Measurements from ENCODE around the gene FIGN. TPM values are rescaled to one million over a fixed set of nuclear protein-coding genes. Genes with fewer than 3 reads are reported as not detected.
A peak's percentile ranks its signal among the peaks of the same experiment; 100 is the strongest.

The FIGN gene
- total and polyA plus RNA-seq, 2 experiments from 2014 or later, result 0.76 to 2.6 TPM

- no peaks in the 10 kb centered on the region for H3K79me2 ChIP-seq (ENCODE audit: insufficient read depth)
- H3K9me3 ChIP-seq (ENCODE audit: low read depth), result no peaks in the 10 kb centered on the region
- H2AFZ ChIP-seq, result no peak overlapping the region
- in situ Hi-C loops (cut with MboI), result no loop called here
- H3F3A ChIP-seq (ENCODE audit: insufficient read depth), result no peaks in the 10 kb centered on the region
- DNase-seq, result no peak
- no peak overlapping the region for H3K4me3 ChIP-seq
- H3K27ac ChIP-seq, result no peak overlapping the region
- TF ChIP-seq EZH2phosphoT487 (IDR thresholded peaks at IDR 0.05; ENCODE audit: insufficient read depth, low read depth) (no peak), EZH2 (IDR thresholded peaks at IDR 0.05; ENCODE audit: insufficient read depth, poor library complexity, severe bottlenecking) (no peak)
- no peaks in the 10 kb centered on the region for H3K9me2 ChIP-seq (ENCODE audit: insufficient read depth)
- H3K4me1 ChIP-seq (ENCODE audit: insufficient read depth), result no peaks in the 10 kb centered on the region
- H3K36me3 ChIP-seq (ENCODE audit: low read depth), result no peaks in the 10 kb centered on the region
- no peak overlapping the region for H3K9ac ChIP-seq
- H4K20me1 ChIP-seq (ENCODE audit: insufficient read depth), result no peaks in the 10 kb centered on the region
- no peaks in the 10 kb centered on the region for H3K27me3 ChIP-seq (replicated peaks; ENCODE audit: insufficient read depth)
- WGBS, 2 experiments (ENCODE audit: low coverage in 1 of 2, low lambda C conversion rate in 2 of 2, missing lambda C conversion rate in 2 of 2), result 86% methylated on average over 2 of the region's 2 CpGs
- no peak overlapping the region for H3K4me2 ChIP-seq (ENCODE audit: unreplicated experiment)
Observed at GRCh38 chr2:163693484-163693883, 42.3 kb downstream of the FIGN start.

DNA sequence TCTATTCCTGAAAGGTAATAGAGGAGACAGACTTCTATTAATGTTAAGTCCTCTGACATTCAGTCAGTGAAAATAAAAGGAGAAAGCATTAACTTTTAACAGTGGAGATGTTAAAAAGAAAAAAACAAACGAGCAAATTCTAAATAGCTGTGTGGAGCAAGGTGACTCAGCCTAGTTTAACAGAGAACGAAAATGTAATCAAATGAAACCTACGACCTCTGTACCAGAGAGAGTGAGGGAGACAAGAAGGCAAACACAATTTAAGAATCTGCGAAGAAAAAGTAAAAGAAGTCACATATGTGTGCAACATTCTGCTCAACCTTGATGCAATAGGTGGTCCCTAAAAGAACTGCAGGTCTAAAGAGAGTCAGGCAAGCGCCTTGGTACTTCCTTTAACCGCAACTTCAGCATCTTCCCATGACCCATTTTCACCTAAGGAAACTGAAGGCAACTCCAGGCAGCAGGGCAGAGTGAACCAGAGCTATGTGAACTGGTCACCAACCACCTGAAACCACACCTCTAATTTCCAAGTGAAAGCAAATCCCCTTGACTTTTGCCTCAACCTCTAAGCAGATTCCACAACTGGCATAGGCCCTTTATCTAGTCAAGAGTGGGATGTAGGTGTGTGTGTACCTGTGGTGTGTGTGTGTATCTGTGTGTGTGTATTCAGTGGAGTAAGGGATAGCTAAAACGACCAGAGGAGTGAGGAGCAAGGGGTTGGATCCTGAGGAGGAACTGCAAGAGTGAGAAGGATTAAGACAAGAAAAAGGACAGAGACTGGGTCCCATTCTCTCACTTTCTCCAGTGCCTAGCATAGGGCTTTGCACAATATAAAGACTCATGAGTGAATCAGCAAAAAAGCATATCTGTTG lies 43.0 kb downstream of the FIGN start:
- Histone ChIP-seq H3K27ac (no peak overlapping the region), H3K9me2 (ENCODE audit: insufficient read depth) (no peaks in the 10 kb centered on the region), H3K4me2 (ENCODE audit: unreplicated experiment) (no peak overlapping the region), H3K9ac (no peak overlapping the region), H4K20me1 (ENCODE audit: insufficient read depth) (no peaks in the 10 kb centered on the region), H3K4me3 (no peak overlapping the region), H3K79me2 (ENCODE audit: insufficient read depth) (no peaks in the 10 kb centered on the region), H3K27me3 (replicated peaks; ENCODE audit: insufficient read depth) (no peaks in the 10 kb centered on the region), H3K4me1 (ENCODE audit: insufficient read depth) (no peaks in the 10 kb centered on the region), H3F3A (ENCODE audit: insufficient read depth) (no peaks in the 10 kb centered on the region), H3K36me3 (ENCODE audit: low read depth) (no peaks in the 10 kb centered on the region), H3K9me3 (ENCODE audit: low read depth) (no peaks in the 10 kb centered on the region), H2AFZ (no peak overlapping the region)
- DNase-seq, result peak; percentile 27
- 63 to 67% methylated on average over 7 of the region's 7 CpGs for whole genome bisulfite sequencing, 2 experiments (ENCODE audit: low coverage in 1 of 2, low lambda C conversion rate in 2 of 2, missing lambda C conversion rate in 2 of 2)
- TF ChIP-seq EZH2 (IDR thresholded peaks at IDR 0.05; ENCODE audit: insufficient read depth, poor library complexity, severe bottlenecking), result no peak
- no peak for TF ChIP-seq EZH2phosphoT487 (IDR thresholded peaks at IDR 0.05; ENCODE audit: insufficient read depth, low read depth)
- in situ Hi-C loops (cut with MboI), result no loop called here

- no peak overlapping the region for H3K27ac ChIP-seq
- H3K4me1 ChIP-seq (ENCODE audit: insufficient read depth), result no peaks in the 10 kb centered on the region
- H3F3A ChIP-seq (ENCODE audit: insufficient read depth), result no peaks in the 10 kb centered on the region
- in situ Hi-C loops (cut with MboI), result no loop called here
- no peaks in the 10 kb centered on the region for H3K9me3 ChIP-seq (ENCODE audit: low read depth)
- H3K4me2 ChIP-seq (ENCODE audit: unreplicated experiment), result no peak overlapping the region
- no peaks in the 10 kb centered on the region for H3K36me3 ChIP-seq (ENCODE audit: low read depth)
- no peak for TF ChIP-seq EZH2 (IDR thresholded peaks at IDR 0.05; ENCODE audit: insufficient read depth, poor library complexity, severe bottlenecking)
- no peak overlapping the region for H3K4me3 ChIP-seq
- H3K9ac ChIP-seq, result no peak overlapping the region
- DNase-seq, result peak; percentile 22
- no peaks in the 10 kb centered on the region for H3K79me2 ChIP-seq (ENCODE audit: insufficient read depth)
- H3K27me3 ChIP-seq (replicated peaks; ENCODE audit: insufficient read depth), result no peaks in the 10 kb centered on the region
- H2AFZ ChIP-seq, result no peak overlapping the region
- no peaks in the 10 kb centered on the region for H4K20me1 ChIP-seq (ENCODE audit: insufficient read depth)
- H3K9me2 ChIP-seq (ENCODE audit: insufficient read depth), result no peaks in the 10 kb centered on the region
Observed at GRCh38 chr2:163692081-163692480, 43.7 kb downstream of the FIGN start.

- H3K4me2 ChIP-seq (ENCODE audit: unreplicated experiment), result no peak overlapping the region
- H3K36me3 ChIP-seq (ENCODE audit: low read depth), result no peaks in the 10 kb centered on the region
- TF ChIP-seq EZH2 (IDR thresholded peaks at IDR 0.05; ENCODE audit: insufficient read depth, poor library complexity, severe bottlenecking), result no peak
- TF ChIP-seq EZH2phosphoT487 (IDR thresholded peaks at IDR 0.05; ENCODE audit: insufficient read depth, low read depth), result no peak
- H3K4me1 ChIP-seq (ENCODE audit: insufficient read depth), result no peaks in the 10 kb centered on the region
- WGBS, 2 experiments (ENCODE audit: low coverage in 1 of 2, low lambda C conversion rate in 2 of 2, missing lambda C conversion rate in 2 of 2), result 33 to 42% methylated on average over 2 of the region's 2 CpGs
- H3F3A ChIP-seq (ENCODE audit: insufficient read depth), result no peaks in the 10 kb centered on the region
- H3K27ac ChIP-seq, result no peak overlapping the region
- no peaks in the 10 kb centered on the region for H3K9me3 ChIP-seq (ENCODE audit: low read depth)
- DNase-seq, result no peak
- no peak overlapping the region for H2AFZ ChIP-seq
- H3K27me3 ChIP-seq (replicated peaks; ENCODE audit: insufficient read depth), result no peaks in the 10 kb centered on the region
- H4K20me1 ChIP-seq (ENCODE audit: insufficient read depth), result no peaks in the 10 kb centered on the region
- H3K79me2 ChIP-seq (ENCODE audit: insufficient read depth), result no peaks in the 10 kb centered on the region
- H3K9ac ChIP-seq, result no peak overlapping the region
- no peaks in the 10 kb centered on the region for H3K9me2 ChIP-seq (ENCODE audit: insufficient read depth)
- no peak overlapping the region for H3K4me3 ChIP-seq
- in situ Hi-C loops (cut with MboI), result no loop called here
Observed at GRCh38 chr2:163690896-163691295, 44.9 kb downstream of the FIGN start.
